Measurements from ENCODE around the gene PDE1A.

PDE1A gene

GRCh38 chr2:182330451-182331305 is 96.2 kb downstream of the PDE1A start:
- no peaks in the 10 kb centered on the region for H3K27me3 ChIP-seq (ENCODE audit: insufficient read depth, poor library complexity, severe bottlenecking)
- DNase-seq (ENCODE audit: low read depth in 1 of 2, low spot score in 1 of 2) = no peak
- TF ChIP-seq POLR2AphosphoS5 (IDR thresholded peaks at IDR 0.05; ENCODE audit: low read depth) = no peak
- no peak for TF ChIP-seq CTCF (IDR thresholded peaks at IDR 0.05; ENCODE audit: insufficient read depth, low read length)
- TF ChIP-seq SPI1 (IDR thresholded peaks at IDR 0.05; ENCODE audit: borderline replicate concordance, low read depth) = no peak
- TF ChIP-seq REST (IDR thresholded peaks at IDR 0.05; ENCODE audit: insufficient replicate concordance, low read depth) = no peak
- no peak for TF ChIP-seq GABPA (IDR thresholded peaks at IDR 0.05; ENCODE audit: low read depth)
- no peak overlapping the region for H3K27ac ChIP-seq (replicated peaks)
- H3K4me3 ChIP-seq (replicated peaks; ENCODE audit: insufficient read depth, low read length) = no peak overlapping the region

- Histone ChIP-seq H3K27ac (replicated peaks) (no peak overlapping the region), H3K27me3 (ENCODE audit: insufficient read depth, poor library complexity, severe bottlenecking) (no peaks in the 10 kb centered on the region), H3K4me3 (replicated peaks; ENCODE audit: insufficient read depth, low read length) (no peak overlapping the region)
- no peak for DNase-seq (ENCODE audit: low read depth in 1 of 2, low spot score in 1 of 2)
- no peak for TF ChIP-seq REST (IDR thresholded peaks at IDR 0.05; ENCODE audit: insufficient replicate concordance, low read depth)
- TF ChIP-seq POLR2AphosphoS5 (IDR thresholded peaks at IDR 0.05; ENCODE audit: low read depth) = no peak
- TF ChIP-seq CTCF (IDR thresholded peaks at IDR 0.05; ENCODE audit: insufficient read depth, low read length) = no peak
- TF ChIP-seq SPI1 (IDR thresholded peaks at IDR 0.05; ENCODE audit: borderline replicate concordance, low read depth) = no peak
- TF ChIP-seq GABPA (IDR thresholded peaks at IDR 0.05; ENCODE audit: low read depth) = no peak
Observed at GRCh38 chr2:182324665-182325064, 102.2 kb downstream of the PDE1A start.

- Histone ChIP-seq H3K27ac (replicated peaks) (no peak overlapping the region), H3K4me3 (replicated peaks; ENCODE audit: insufficient read depth, low read length) (no peak overlapping the region), H3K27me3 (ENCODE audit: insufficient read depth, poor library complexity, severe bottlenecking) (no peaks in the 10 kb centered on the region)
- no peak for TF ChIP-seq REST (IDR thresholded peaks at IDR 0.05; ENCODE audit: insufficient replicate concordance, low read depth)
- no peak for TF ChIP-seq GABPA (IDR thresholded peaks at IDR 0.05; ENCODE audit: low read depth)
- TF ChIP-seq POLR2AphosphoS5 (IDR thresholded peaks at IDR 0.05; ENCODE audit: low read depth) = no peak
- TF ChIP-seq CTCF (IDR thresholded peaks at IDR 0.05; ENCODE audit: insufficient read depth, low read length) = no peak
- DNase-seq (ENCODE audit: low read depth in 1 of 2, low spot score in 1 of 2) = no peak
Observed at GRCh38 chr2:182321096-182321495, 105.7 kb downstream of the PDE1A start.

Data from HL-60 (cell line).